HG02798 (cell line): ENCODE data around the gene MRPS23.
A peak's percentile ranks its signal among the peaks of the same experiment; 100 is the strongest.

Experiments used
- ATAC-seq: cut with Tn5 transposase; IDR thresholded peaks from one replicate; pipeline ENCODE4 v1.9.1; 2021; ENCODE audit warnings: mild to moderate bottlenecking; ENCODE audit not compliant: unreplicated experiment, poor library complexity

The MRPS23 gene

DNA sequence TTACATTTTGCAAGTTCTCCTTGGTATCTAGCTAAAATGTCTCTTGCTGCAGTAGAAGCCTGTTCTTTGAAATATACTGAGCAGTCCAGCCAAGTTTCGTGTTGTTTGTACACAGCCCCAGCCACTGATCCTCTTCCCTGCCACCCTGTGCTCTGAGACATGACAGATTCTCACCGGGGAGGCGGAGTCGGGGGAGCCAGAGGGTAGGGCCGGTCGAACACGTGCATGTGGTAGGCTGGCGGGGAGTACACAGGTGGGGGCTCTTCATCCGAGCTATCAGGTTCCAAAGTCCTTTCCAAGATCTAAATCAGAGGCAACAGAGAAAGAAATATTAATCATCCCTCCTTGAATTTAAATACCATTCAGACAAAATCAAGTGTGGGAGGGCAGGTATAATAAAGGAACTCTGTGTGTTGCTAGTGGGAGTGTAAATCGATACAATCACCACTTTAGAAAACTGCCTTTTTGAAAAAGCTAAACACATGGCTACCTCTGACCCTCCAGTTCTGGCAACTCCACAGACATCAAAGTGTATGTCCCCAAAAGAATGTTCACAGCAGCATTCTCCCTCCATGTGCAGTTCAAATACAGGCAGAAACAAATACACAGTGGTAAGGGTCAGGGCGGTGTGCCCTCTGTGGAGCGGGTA, 29.7 kb upstream of the MRPS23 start:
- ATAC-seq, result no peak

DNA sequence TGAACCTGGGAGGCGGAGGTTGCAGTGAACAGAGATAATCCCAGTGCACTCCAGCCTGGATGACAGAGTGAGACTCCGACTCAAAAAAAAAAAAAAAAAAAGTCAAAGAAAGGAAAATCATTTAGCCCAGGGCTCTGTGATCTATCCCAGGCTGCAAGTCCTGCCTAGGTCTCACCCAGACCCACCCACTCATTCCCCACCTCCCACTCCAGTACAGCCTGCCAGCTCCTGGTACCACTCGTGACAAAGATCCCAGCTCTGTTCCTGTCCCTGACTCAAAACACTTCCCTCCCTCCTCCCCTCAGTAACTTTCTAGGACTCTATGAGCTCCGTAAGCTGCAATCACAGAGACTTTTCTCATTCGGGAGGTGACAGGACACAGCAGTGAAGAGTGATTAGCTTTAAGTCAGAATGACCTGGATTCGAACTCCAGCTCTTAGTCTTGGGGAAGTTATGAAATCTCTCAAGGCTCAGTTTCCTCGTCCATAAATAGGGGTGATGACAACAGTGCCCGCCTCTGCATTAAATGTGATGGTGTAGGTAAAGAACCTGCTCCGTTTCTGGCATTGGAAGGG, 28.0 kb upstream of the MRPS23 start:
- ATAC-seq, result no peak

DNA sequence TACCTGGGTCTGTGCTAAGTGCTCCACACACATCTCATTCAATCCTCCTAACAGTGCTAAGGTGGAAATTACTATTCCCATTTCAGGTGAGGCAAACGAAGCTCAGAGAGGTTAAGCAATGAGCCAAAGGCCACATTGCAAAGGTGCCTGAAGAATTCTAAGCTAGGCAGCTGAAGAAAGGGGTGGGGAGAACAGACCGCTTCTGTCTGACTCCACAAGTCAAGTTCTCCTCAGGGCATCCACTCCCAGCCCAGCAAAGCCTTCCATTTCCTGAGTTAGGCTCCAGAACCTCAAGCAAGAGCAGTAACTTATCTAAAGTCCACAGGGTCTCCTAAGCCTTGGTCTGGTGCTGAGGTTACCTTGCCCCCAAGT, 27.0 kb upstream of the MRPS23 start:
- no peak for ATAC-seq

DNA sequence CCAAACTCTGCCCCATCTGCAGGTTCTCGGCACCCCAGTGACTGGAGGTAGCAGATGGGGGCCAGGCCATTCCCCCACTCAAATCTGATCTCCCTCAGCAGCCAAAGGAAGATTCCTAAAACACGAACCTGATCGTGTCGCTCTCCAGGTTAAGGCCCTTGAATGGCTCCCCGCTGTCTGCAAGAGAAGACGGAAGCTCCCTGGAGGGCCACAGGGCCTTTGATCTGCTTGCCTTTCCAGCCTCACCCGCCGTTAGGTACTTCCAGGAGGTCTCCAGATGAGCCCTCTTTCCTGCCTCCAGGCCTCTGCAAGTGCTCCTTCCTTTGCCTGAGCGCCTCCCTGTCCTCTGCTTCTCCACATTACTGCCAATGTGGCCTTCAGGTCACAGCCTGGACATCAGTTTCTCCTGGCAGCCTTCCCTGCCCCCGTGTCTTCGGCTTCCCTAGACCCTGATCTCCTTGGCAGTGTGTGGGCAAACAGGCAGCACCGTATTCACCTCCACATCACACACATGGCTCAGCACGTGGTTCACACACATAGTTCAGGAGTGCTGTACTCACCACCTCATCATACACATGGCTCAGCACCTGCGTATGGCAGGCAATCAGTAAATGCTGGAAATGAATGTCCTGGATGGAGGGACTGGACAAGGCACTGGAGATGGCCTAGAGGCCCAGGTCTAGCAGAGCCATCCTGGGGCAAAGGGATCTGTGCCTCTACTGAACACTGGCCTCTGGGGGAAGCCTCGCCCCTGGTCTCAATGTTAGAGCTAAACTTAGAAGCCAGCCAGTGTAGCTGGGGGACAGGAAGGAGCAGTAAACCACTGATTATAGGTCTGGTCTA, 26.4 kb upstream of the MRPS23 start:
- ATAC-seq, result no peak

DNA sequence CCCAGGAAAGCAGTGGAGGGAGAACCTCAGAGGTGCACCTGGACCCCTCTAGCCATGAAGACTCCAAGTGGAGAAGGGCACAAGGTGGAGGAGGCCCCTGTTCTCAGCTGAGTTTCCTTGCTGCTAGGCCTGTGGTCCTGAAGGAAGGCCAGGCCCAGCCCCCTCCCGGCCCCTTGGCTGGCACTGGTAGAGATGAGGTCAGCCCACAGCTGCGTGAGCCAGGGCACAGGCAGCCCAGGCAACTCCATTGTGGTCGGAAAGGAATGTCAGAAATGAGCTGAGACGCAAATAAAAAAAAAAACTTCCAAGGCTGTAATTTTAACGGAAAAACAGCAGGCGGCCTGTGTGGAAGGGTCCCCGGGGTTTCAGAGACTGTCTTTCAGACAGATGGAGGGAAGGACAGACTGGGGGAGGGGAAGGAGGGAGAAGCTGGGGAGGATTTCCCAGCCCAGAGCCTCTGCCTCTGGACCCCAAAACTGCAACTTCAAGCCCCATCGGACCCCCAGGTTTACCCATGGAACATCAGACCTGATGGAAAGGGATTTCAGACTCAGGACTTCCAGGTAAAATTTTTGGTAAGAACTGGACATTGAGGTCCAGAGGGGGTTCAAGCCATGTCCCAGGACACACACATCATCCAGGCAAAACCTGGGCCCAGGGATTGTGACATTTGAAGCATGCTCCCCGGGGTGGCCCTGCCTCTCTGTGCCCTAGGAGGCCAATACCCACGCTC, 25.6 kb upstream of the MRPS23 start:
- ATAC-seq, result no peak

DNA sequence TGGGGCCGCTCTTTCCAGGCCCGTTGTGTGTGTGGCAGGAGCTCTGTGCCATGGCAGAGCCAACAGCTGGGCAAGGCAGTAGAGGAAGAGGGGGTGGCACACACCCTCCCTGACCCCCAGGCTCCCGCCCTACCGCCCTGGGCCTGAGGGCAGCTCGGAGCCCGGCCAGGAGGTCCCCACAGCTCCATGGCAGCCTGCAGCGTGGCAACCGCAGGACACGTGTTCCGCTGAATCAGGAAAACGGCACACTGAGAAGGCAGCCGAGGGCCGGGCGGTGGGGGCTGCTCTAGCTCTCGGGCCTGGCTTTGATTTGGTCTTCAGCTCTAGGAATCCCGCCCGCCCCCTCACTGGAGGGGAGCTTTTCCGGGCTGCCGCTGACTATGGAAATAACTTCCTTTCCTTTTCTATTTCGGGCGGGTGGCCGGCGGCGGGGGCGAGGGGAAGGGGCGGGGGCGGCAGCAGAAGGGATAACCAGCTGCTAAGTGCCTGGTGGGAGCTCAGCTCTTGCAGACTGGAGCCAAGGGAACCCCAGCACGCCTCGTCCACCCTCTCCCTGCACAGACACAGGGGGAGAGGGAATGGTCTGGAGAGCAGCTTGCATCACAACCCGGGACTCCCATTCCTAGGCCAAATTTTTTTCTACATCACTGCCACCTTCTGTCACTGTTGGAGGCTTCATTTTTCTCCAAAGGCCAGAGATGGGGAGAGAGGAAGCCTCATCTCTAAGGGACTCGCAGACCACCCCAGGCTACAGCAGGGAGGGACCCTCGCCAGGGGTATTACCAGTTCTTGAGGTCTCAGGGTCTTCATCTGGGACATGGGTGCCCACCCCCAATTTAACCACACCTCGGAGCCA, 24.8 kb upstream of the MRPS23 start:
- no peak for ATAC-seq

DNA sequence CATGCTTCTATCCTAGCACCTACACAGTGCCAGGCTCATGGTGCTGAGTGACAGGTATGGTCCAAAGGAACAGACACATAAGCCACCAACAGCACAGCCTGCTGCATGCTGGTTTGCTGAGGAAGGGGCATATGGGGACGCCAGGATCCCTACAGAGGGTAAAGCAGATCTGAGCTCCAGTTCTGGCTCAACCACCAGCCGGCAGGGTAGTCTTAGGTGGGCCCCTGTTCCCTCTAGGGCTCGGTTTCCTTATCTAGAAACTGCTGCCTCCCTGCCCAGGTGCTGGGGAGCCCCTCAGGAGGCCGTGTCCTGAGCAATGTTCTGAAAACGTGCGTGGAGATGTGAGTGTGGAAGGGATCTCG, 24.2 kb upstream of the MRPS23 start:
- ATAC-seq, result no peak

DNA sequence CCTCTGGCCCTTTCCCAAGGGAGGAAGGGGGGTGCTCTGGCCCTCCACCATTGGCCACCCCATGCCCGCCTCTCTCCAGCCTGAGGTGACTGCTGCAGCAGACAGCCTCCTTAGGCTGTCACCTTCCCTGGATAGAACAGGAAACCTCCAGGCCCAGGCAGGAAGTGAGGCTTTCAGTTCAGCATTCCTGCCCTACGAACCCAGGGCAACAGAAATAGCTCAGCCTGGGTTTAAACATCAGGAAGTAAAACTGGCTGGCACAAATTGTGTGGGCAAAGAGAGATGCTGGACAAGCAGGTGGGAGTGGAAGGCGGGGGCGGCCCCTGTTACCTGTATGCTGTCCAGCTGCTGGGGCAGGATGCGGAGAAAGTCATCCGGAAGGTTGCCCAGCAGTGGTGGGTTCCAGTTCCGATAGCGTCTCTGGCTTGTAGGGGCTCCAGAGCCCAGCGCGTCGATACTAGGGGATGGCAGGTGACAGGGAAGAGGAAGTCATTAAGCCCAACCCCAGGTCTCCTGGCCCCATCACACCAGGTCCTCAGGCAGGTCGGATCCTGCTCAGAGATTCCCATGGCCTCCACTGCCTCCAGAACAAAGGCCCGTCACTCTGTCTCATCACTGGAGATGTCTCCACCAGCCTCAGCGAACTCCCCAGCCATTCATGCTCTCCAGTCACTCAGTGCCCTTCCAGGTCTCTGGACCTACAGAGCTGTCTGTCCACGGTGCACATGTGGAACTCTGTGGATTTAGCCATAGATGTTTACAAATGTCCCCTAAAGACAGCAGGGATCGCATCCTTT, 23.6 kb upstream of the MRPS23 start:
- ATAC-seq, result no peak

DNA sequence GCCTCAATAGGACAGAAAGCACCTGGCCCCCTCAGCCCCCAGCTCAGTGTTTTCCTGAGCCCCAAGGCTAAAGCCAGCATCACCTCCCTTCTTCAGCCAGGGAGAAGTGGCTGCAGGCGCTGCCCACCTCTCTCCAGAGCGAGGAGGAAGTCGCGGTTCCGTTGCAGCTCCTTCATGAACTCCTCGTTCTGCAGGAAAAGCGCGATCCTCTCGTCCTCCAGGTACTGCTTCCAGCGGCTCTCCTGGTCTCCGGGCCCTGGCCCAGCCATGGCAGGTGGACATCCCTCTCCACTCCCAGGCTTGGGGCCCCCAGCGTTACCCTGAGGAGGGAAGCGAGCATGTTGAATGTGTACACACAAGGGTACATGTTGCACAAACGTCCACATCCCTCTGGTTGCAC, 22.7 kb upstream of the MRPS23 start:
- no peak for ATAC-seq

DNA sequence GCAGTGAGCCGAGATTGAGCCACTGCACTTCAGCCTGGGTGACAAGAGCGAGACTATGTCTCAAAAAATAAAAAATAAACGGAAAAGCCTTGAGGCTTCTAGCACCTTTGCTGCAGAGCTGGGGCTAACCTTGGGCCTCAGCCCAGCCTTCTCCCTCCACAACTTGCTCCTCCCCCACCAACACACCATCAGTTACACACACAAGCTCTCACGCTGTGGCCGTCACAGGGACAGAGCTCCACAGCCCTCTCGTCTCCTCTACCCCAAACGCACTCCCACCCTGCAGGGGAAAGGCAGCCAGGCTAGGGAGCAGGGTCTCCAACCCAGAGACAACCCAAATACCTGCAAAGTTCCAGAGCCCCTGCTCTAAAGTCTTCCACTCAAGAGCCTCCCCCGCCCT, 22.0 kb upstream of the MRPS23 start:
- ATAC-seq, result no peak

DNA sequence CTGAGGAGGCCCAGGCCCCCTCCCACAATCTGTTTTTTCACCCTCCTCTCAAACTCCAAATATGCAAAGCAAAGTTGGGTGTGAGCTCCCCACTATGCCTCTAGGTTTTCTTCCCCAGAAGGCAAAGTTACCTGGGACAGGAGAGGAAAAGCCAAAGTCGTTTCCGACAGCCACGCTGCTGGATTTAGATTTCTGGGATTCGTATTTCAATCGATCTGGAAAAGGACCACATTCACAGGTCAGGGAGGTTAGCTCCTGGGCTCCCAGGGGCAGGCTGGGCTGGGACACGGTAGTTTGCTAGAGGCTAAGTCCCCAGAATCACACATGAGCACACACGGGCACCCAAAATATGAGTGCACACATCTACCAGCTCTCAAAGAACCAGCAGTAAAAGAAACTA, 21.3 kb upstream of the MRPS23 start:
- no peak for ATAC-seq

DNA sequence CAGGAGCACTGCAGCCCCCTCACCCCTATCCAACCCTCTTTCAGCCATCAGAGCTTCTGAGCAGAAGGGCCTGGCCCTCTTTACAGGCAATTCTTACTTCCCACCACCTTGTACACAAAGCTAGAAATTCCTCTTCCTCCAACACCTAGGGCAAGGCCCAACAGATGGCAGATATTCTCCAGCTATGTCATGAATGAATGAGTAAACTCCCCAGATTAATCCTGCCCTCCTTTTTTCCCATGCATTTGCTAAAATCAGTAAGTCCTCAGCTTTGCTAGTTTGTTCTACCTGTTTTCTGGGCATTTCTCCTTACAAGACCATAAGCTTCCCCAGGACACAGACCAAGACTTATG, 20.4 kb upstream of the MRPS23 start:
- no peak for ATAC-seq

DNA sequence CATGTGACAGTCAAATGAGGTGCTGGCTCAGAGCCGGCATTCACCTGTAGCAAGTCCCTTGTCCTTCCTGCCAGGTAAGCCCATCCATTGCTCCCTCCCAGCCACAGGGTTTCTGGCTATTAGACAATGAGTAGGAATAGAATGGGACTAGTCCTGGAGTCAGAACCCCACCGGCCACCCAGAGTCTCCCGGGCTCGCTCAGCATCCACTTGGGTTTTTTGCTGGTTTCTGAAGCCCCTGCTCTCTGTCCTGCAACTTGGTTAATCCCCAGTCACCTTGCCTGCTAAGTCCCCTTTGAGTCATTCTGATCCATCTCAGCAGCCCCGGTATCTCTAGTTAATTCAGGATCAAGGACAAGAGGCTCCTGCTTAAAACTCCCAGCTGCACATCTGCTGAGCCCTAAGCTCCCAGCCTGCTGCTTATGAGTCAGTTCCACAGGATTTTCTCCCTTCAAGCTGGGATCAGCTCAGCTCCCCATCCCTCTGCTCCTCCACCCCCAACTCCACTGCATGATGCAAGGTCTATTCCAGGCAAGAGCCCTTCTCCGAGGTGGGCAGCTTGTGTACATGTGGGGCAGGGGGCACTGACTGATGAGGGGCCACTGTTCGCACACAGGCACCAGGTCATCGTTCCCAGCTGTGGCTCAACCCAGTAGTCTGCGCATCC, 19.9 kb upstream of the MRPS23 start:
- ATAC-seq, result no peak

DNA sequence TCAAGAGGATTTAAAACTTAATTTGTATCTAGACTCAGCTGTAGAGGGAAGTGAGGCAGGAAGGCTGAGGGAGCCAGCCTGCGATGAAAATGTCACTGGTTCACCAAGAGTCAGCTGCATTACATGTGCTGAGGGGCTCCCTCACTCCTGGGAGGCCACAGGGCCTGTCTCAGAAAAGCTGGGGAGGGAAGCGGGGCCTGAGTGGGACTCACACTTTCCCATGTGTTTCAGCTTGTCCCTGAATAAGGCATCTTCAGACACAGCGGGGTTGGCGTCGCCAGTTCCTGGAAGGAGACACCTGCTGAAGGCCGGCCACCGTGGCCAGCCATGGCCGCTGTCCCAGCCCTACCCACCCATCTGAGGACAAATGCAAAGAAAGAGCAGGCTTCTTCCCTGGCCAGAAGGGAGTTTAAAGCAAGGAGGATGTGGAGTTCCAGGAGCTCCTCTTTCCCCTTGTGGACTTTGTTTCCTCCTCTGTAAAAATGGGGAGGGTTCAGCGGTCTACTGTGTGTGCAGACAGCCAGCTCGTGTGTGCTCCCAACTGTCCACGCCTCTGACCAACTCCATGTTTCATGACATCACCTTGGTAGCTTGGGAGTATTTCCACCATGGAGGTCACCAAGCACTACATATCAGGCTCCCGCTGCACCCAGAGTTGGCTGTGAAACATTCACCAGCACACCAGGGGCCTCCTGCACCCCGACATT, 19.2 kb upstream of the MRPS23 start:
- no peak for ATAC-seq

DNA sequence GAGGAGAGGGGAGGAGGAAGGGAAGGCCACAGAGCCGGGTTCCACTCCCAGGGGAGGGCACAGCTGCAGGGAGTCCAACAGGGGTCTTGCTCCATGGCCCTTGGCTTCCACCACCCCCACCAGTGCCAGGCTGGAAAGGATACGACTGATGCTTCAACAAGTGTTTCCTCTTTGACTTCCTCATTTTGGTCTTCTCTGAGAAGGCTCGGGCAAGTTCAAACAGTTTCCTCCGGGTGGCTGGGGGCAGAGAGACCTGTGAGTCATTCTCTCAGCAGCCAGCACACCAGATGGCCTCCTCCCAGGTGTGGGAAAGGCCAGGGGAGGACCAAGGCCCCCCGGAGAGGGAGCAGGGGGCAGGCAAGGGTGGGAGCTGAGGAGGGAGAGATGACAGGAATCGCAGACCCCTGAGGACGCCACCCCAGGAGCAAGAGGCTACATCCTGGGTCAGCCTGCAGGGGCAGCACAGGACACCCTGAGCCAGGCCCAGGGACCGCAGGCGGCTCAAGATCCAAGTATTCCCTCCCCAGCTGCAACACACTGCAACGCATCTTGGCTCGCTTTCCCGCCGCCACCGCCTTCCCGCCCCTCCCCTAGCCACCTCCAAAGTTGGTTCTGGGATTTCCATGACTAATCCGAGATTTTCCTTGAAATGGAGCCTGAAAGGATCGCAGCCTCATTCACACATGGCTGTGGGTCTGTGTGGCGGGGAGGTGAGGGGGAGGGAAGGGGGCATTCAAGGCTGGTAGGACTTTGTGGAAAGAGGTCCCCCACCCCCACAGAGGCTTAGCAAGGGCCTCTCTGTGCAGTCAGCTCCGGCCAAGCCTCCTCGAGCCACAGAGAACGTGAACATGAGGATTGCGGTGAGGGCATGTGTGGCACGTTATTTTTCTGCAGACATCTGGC, 18.4 kb upstream of the MRPS23 start:
- ATAC-seq, result peak; percentile 79

DNA sequence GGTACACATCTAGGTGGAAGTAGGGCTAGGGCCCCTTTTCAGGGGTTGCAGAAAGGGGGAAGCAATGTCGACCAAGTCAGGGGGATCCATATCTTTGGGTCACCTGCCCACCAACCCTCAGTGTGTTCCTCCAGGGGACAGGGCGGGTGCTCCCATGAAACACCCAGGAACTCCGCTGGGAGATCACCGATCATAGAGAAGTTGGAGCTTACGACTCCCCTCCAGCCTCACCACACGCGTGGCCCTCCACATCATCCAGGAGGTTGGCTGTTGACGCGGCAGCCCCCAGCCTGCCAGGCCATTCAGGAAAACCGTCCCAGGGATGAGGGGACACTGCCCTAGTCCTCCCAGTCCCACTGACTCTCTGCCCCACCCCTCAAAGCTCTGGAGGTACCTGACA, 17.3 kb upstream of the MRPS23 start:
- no peak for ATAC-seq

DNA sequence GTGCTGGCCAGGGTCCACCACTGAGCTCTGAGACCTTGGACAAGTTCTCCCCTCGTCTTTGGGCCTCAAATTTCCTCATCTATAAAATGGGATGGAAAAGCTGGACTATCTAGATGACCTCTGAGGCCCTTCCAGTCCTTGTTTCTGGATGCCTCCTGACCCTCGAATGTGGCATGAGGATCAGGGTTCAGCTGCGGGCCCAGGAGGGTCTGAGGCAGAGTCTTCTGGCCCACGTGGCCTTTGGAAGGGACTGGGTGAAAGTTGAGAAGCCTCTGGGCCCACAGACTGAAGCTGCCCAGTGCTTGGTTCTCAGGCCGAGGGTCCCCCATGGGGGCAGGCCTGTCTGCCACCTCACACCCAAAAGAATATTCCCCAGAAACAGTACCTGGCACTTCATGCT, 16.9 kb upstream of the MRPS23 start:
- no peak for ATAC-seq
